T-cell (primary cell): Measurements from ENCODE around the gene IL1RN. TPM values are rescaled to one million over a fixed set of nuclear protein-coding genes. Genes with fewer than 3 reads are reported as not detected.
A peak's percentile ranks its signal among the peaks of the same experiment; 100 is the strongest.

Experiments used
- ATAC-seq, 4 experiments: fragments of 200-7000 bp in 3 of 4; fragments of 150-1000 bp in 1 of 4; cut with Tn5 transposase; replicated peaks in 1 of 4; 1 replicate in 3 of 4; 2 replicates in 1 of 4; pipeline ENCODE4 v1.10.0; 2021; ENCODE audit warnings: moderate library complexity in 3 of 4, mild to moderate bottlenecking in 2 of 4, moderate number of reproducible peaks in 1 of 4
- CTCF ChIA-PET, 2 donors: fragments of 300-600 bp; sonication (Branson Sonifier 250); formaldehyde crosslinking; loops; one replicate each; lab custom pipeline; 2022; ENCODE audit warnings: antibody characterized with exemption in 2 of 2; lab: Charles Lee
- POLR2A ChIA-PET, 2 donors: fragments of 300-600 bp; sonication (Branson Sonifier 250); formaldehyde crosslinking; loops; one replicate each; lab custom pipeline; 2022; ENCODE audit warnings: antibody characterized with exemption in 2 of 2; lab: Charles Lee
- DNase-seq, 35 experiments: peaks; one replicate each; pipeline versions ENCODE4 v3.0.0 to v3.0.0-alpha.2; 2013 to 2023
- H3K27ac ChIP-seq: one replicate; pipeline ENCODE4 v1.5.1; 2013; ENCODE audit warnings: low read length
- H3K27me3 ChIP-seq, 2 experiments: replicated peaks in 1 of 2; 1 replicate in 1 of 2; 2 replicates in 1 of 2; pipeline versions ENCODE4 v1.6.1 to v1.7.0; 2013; ENCODE audit warnings: low read length in 1 of 2, mixed read lengths in 1 of 2; ENCODE audit not compliant: control insufficient read depth in 2 of 2, insufficient read depth in 2 of 2; ENCODE audit errors: extremely low read depth in 1 of 2
- H3K36me3 ChIP-seq, 2 donors: 1 replicate in 1 of 2; 2 replicates in 1 of 2; pipeline versions ENCODE4 v1.6.1 to v1.7.0; 2013; ENCODE audit warnings: low read length in 1 of 2; ENCODE audit not compliant: control insufficient read depth in 2 of 2, insufficient read depth in 1 of 2; ENCODE audit errors: extremely low read depth in 1 of 2
- H3K4me1 ChIP-seq, 2 experiments: 1 replicate in 1 of 2; 2 replicates in 1 of 2; pipeline versions ENCODE4 v1.6.1 to v1.7.0; 2013; ENCODE audit warnings: low read length in 2 of 2, mixed read lengths in 1 of 2; ENCODE audit not compliant: insufficient read depth in 2 of 2, control insufficient read depth in 1 of 2; ENCODE audit errors: extremely low read depth in 1 of 2
- H3K4me3 ChIP-seq, 2 donors: 1 replicate in 1 of 2; 2 replicates in 1 of 2; pipeline versions ENCODE4 v1.5.1 to v1.7.0; 2013; ENCODE audit warnings: mild to moderate bottlenecking in 2 of 2, low read length in 1 of 2, moderate library complexity in 1 of 2; ENCODE audit not compliant: control insufficient read depth in 1 of 2; ENCODE audit errors: extremely low read depth in 1 of 2
- H3K9me3 ChIP-seq: 2 replicates; pipeline ENCODE4 v1.7.0; 2013
- H3K27ac Mint-ChIP-seq, 2 donors: one replicate each; pipeline ENCODE4 v1.8.0; 2020 to 2021; ENCODE audit warnings: mild to moderate bottlenecking in 2 of 2, mixed read lengths in 2 of 2
- H3K27me3 Mint-ChIP-seq, 2 donors: one replicate each; pipeline ENCODE4 v1.8.0; 2021 to 2022; ENCODE audit warnings: mixed read lengths in 2 of 2
- H3K36me3 Mint-ChIP-seq: one replicate; pipeline ENCODE4 v1.8.0; 2021; ENCODE audit warnings: mixed read lengths
- H3K4me1 Mint-ChIP-seq, 3 donors: one replicate each; pipeline ENCODE4 v1.8.0; 2020 to 2022; ENCODE audit warnings: mixed read lengths in 3 of 3, mild to moderate bottlenecking in 1 of 3
- H3K4me3 Mint-ChIP-seq, 3 donors: one replicate each; pipeline ENCODE4 v1.8.0; 2020 to 2022; ENCODE audit warnings: mild to moderate bottlenecking in 3 of 3, mixed read lengths in 3 of 3, moderate library complexity in 3 of 3
- H3K9me3 Mint-ChIP-seq, 3 donors: one replicate each; pipeline ENCODE4 v1.8.0; 2020 to 2022; ENCODE audit warnings: mixed read lengths in 3 of 3
- WGBS: methylation state at CpG from one replicate; pipeline ENCODE4 v1.1.5; 2013; ENCODE audit warnings: missing lambda C conversion rate; ENCODE audit not compliant: insufficient coverage; 5-methylcytosine and 5-hydroxymethylcytosine counted together
- total RNA-seq, 35 experiments: library from RNA in 6 of 35; stranded (reverse) in 6 of 35; fragments of 120-200 nt in 1 of 35; gene quantifications; one replicate each; pipeline versions ENCODE4 v1.2.1 to v1.2.4 and lab custom pipeline; 2013 to 2026

IL1RN gene
- total RNA-seq, 5 donors from 2014 or later (not counting 1 experiment from before 2014, with no cell fraction given) = not detected

DNA sequence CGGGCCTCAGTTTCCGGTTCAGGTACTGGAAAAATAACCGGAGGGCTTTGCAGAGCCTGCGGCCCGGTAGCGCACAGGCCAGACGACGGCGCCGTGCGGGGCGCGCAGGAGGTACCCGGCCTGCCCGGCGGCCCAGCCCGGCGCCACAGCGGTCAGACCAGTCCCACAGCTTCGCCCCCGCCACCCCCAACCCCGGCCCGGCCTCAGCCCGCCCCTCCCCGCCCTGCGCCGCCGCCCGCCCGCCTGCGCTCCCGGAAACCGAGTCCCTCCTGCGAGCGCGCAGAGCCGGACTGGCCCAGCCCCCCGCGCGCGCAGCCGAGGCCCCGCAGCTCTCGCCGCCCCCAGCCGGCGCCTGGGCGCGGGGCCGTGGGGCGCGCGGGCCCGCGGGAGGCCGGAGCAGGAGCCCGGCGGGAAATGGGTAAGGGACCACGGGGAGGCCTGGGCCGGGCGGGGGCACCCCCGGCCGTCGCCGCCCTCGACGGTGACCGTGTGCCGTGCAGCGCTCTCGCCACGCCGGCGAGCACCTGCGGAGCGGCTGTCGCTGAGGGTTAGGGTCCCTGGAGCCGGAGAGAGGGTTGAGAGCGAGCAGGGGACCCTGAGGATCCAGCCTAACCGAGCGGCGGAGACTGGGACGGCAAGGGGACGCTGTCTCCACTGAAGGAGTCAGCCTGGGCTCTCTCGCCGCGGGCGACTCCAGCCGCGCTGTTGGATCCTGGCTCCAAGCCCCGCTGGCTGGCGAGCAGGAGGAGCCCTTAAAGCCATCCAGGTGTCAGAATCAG lies 29.9 kb downstream of the IL1RN start:
- Histone ChIP-seq H3K4me1 (peaks cover 12 to 13% of the 10 kb centered on the region in 2 experiments), H3K27ac (peak overlapping the region; percentile 22), H3K9me3 (no peaks in the 10 kb centered on the region), H3K4me3 (peak overlapping the region; percentile 70 to 74), H3K36me3 (no peaks in the 10 kb centered on the region), H3K27me3 (no peaks in the 10 kb centered on the region)
- Mint-ChIP-seq H3K4me1 (peaks cover 24 to 26% (median 26%) of the 10 kb centered on the region in 3 donors), H3K27me3 (no peaks in the 10 kb centered on the region), H3K27ac (peak overlapping the region; percentile 82 to 88), H3K9me3 (no peaks in the 10 kb centered on the region), H3K36me3 (no peaks in the 10 kb centered on the region), H3K4me3 (peak overlapping the region; percentile 81 to 89 (median 89))
- DNase-seq (peak in 13 of 35 experiments; percentile 29 to 65 (median 45)), ATAC-seq (peak; percentile 85 to 90 (median 88))
- under 1% methylated on average over 75 of the region's 92 CpGs for WGBS
- ChIA-PET POLR2A (interaction anchor here in 1 of 2 donors (1.4 kb wide), 1 partner anchor 17 kb away, joined by 5 read pairs; the partner anchor contains the start of gene PSD4), CTCF (interaction anchor here (0.6 to 2.0 kb wide), 4 partner anchors 17 to 42 kb away, joined by 4 to 11 read pairs (median 5); no protein-coding TSS in a partner anchor)

DNA sequence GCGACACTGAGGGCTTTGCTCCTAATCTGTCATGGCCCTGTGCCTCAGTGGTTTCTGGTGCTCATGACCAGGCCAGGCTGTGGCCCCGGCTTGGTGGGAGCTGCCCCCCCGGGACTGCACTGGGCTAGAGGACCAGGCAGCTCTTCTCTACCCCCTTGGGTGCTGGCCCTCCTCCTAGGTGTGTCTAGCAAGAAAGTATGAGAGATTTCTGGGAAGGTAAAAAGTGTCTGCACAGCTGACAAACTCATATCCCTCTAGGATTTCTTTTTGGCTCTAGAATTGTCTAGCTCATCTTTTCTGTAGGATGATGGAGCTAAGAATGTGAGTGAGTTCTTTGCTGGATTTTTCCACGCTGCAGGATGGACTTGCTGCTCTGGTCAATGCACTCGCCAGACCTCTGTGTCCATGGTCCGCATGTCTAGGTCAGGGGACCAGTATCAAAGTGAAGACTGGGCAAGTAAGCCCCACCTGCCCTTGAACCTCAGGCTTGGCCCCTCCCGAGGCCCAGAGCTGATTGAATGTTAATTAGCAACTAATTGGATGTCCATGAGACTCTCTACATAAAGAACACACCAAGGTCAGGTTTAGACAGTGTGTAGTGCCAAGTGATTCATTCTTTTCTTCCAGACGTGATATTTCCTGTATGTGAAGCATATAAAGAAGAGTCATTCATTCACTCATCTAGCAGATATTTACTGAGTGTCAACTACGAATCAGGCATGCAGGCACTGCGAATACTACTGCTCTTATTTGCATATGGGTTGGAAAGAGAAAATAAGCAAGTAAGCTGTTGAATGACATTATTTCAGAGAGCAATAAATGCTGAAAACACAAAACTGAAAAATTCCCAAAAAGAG lies 30.7 kb downstream of the IL1RN start:
- H3K27ac Mint-ChIP-seq = peak overlapping the region; percentile 82 to 88
- no peaks in the 10 kb centered on the region for H3K36me3 Mint-ChIP-seq
- Histone ChIP-seq H3K36me3 (no peaks in the 10 kb centered on the region), H3K4me1 (peaks cover 13 to 16% of the 10 kb centered on the region in 2 experiments), H3K27me3 (no peaks in the 10 kb centered on the region), H3K9me3 (no peaks in the 10 kb centered on the region), H3K27ac (peak overlapping the region; percentile 22), H3K4me3 (peak overlapping the region; percentile 70 to 74)
- DNase-seq = no peak
- H3K4me3 Mint-ChIP-seq = peak overlapping the region; percentile 81 to 89 (median 89)
- no peaks in the 10 kb centered on the region for H3K27me3 Mint-ChIP-seq
- 71% methylated on average over 4 of the region's 10 CpGs for WGBS
- ATAC-seq = peak; percentile 18 to 39 (median 26)
- H3K9me3 Mint-ChIP-seq = no peaks in the 10 kb centered on the region
- POLR2A ChIA-PET = no interaction called here
- peaks cover 31 to 33% (median 33%) of the 10 kb centered on the region in 3 donors for H3K4me1 Mint-ChIP-seq
- CTCF ChIA-PET = interaction anchor here (0.6 to 2.0 kb wide), 4 partner anchors 15 to 41 kb away, joined by 4 to 11 read pairs (median 4); partner anchors contain the start of gene PSD4 (in 1 of the 2)

DNA sequence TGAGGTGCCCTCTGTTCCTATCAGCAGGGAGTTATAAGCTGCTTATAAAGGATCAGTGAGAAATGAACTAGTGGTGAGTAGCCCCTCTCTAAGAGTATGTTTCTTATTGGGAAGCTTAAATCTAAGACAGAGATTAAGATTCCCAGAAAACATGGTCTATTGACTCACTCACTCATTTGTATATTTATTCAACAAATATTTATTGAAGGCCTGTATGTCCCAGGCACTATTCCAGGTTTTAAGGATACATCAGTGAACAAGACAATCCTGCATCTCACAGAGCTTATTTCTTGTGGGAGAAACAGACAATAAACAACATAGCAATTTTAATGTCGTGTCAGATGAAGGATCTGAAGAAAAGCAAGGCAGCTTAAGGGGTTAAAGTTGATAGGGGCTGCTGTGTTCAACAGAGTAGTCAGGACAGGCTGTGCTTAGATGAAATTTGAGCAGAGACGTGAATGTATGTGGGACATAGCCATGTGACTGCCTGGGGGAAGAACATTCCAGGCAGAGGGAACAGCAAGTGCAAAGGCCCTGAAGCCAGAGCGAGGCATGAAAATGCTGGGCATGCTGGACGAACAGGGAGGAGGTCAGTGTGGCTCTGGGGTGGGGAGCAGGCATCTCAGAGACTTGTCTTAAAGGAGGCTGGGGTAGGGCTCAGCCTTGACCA lies 31.6 kb downstream of the IL1RN start:
- Mint-ChIP-seq H3K27ac (peak overlapping the region in 1 of 2 donors; percentile 88), H3K27me3 (no peaks in the 10 kb centered on the region), H3K4me3 (peak overlapping the region in 2 of 3 donors; percentile 81 to 89), H3K4me1 (peaks cover 34 to 35% (median 34%) of the 10 kb centered on the region in 3 donors), H3K36me3 (no peaks in the 10 kb centered on the region), H3K9me3 (no peaks in the 10 kb centered on the region)
- H3K36me3 ChIP-seq = no peaks in the 10 kb centered on the region
- no peak overlapping the region for H3K27ac ChIP-seq
- H3K4me3 ChIP-seq = no peak overlapping the region
- ChIA-PET POLR2A (interaction anchor here in 1 of 2 donors (0.5 kb wide), 1 partner anchor 22 kb away, joined by 3 read pairs; no protein-coding TSS in a partner anchor), CTCF (interaction anchor here in 1 of 2 donors (1.0 to 2.0 kb wide), 2 partner anchors 15 to 21 kb away, joined by 4 to 11 read pairs; partner anchors contain the start of gene PSD4)
- H3K9me3 ChIP-seq = no peaks in the 10 kb centered on the region
- no peak for DNase-seq
- peaks cover 13 to 16% of the 10 kb centered on the region in 2 experiments for H3K4me1 ChIP-seq
- H3K27me3 ChIP-seq = no peaks in the 10 kb centered on the region
- WGBS = 89% methylated on average over 3 of the region's 4 CpGs
- ATAC-seq = no peak

DNA sequence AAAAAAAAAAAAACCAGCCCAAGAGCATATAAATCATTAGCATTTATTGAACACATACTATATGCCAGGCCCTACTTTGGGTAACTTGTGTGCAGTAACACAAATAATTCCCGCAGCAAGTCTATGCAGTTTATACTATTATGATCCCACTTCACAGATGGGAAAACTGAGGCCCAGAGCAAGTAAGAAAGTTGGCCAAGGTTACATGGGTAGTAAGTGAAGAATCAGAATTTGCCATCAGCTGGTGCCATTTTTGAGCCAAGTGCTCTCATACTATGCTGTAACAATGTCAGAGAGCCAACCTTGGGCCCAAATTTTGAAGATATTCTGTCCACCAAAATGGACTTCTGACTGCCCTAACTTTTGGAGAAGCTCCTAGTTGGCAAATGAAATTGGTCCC lies 32.9 kb downstream of the IL1RN start:
- WGBS = no CpG with 5 or more reads among the region's 1 CpG
- Histone ChIP-seq H3K27ac (no peak overlapping the region), H3K27me3 (no peaks in the 10 kb centered on the region), H3K4me3 (no peak overlapping the region), H3K4me1 (peaks cover 13 to 16% of the 10 kb centered on the region in 2 experiments), H3K36me3 (no peaks in the 10 kb centered on the region), H3K9me3 (no peaks in the 10 kb centered on the region)
- Mint-ChIP-seq H3K9me3 (no peaks in the 10 kb centered on the region), H3K36me3 (no peaks in the 10 kb centered on the region), H3K27me3 (no peaks in the 10 kb centered on the region), H3K4me1 (peaks cover 44 to 47% (median 45%) of the 10 kb centered on the region in 3 donors), H3K4me3 (no peak overlapping the region), H3K27ac (no peak overlapping the region)
- ChIA-PET CTCF (interaction anchor here in 1 of 2 donors (0.9 kb wide), 1 partner anchor 22 kb away, joined by 3 read pairs; no protein-coding TSS in a partner anchor), POLR2A (no interaction called here)
- ATAC-seq (no peak), DNase-seq (no peak)

DNA sequence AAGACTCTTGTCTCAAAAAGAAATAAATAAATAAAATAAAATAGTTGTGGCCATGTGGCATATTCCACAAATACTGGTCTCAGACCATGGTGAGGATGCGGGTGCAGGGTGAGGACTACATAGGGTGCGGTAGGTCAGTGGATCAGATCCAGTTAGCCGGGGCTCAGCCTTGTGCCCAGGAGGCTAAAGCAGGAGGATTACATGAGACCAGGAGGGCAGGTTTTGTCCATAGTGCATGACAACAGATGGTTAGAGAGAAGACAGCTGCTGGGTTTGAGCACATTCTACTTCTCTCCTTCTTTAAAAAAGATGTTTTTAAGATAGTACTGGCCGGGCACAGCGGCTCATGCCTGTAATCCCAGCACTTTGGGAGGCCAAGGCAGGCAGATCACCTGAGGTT lies 33.6 kb downstream of the IL1RN start:
- ChIA-PET POLR2A (no interaction called here), CTCF (interaction anchor here (0.7 to 0.9 kb wide), 2 partner anchors 23 to 38 kb away, joined by 3 to 5 read pairs; no protein-coding TSS in a partner anchor)
- H3K27me3 ChIP-seq = no peaks in the 10 kb centered on the region
- H3K27ac ChIP-seq = no peak overlapping the region
- no peak for ATAC-seq
- H3K4me1 Mint-ChIP-seq = peaks cover 47 to 52% (median 50%) of the 10 kb centered on the region in 3 donors
- no peak overlapping the region for H3K4me3 Mint-ChIP-seq
- no peaks in the 10 kb centered on the region for H3K27me3 Mint-ChIP-seq
- 100% methylated on average over 4 of the region's 5 CpGs for whole genome bisulfite sequencing
- H3K36me3 Mint-ChIP-seq = no peaks in the 10 kb centered on the region
- H3K36me3 ChIP-seq = no peaks in the 10 kb centered on the region
- no peaks in the 10 kb centered on the region for H3K9me3 ChIP-seq
- no peak for DNase-seq
- peak overlapping the region in 1 of 2 donors; percentile 34 for H3K27ac Mint-ChIP-seq
- no peaks in the 10 kb centered on the region for H3K9me3 Mint-ChIP-seq
- H3K4me3 ChIP-seq = no peak overlapping the region
- peaks cover 13 to 16% of the 10 kb centered on the region in 2 experiments for H3K4me1 ChIP-seq
